Tibial artery (tissue), 4 donors: ENCODE data around the gene C2orf42.

Experiments used
- DNase-seq, 2 donors: peaks; one replicate each; pipeline ENCODE4 v3.0.0-alpha.2; 2019
- H3K27ac ChIP-seq, 2 donors: fragments of 200-600 bp; sonication (generic) in 1 of 2; 1 replicate in 1 of 2; 2 replicates in 1 of 2; pipeline ENCODE4 v1.5.1; 2018 to 2019; ENCODE audit warnings: mild to moderate bottlenecking in 1 of 2
- H3K27me3 ChIP-seq, 2 donors: fragments of 200-600 bp; sonication (generic) in 1 of 2; one replicate each; pipeline versions ENCODE4 v1.5.1 to v1.6.0; 2016 to 2019
- H3K36me3 ChIP-seq, 3 donors: fragments of 200-600 bp; sonication (generic) in 2 of 3; one replicate each; pipeline ENCODE4 v1.5.1; 2016 to 2019; ENCODE audit warnings: mild to moderate bottlenecking in 2 of 3
- H3K4me1 ChIP-seq, 4 donors: fragments of 200-600 bp; sonication (generic) in 2 of 4; 1 replicate in 3 of 4; 2 replicates in 1 of 4; pipeline ENCODE4 v1.5.1; 2016 to 2019
- H3K4me3 ChIP-seq, 2 donors: fragments of 200-600 bp; sonication (generic) in 1 of 2; 1 replicate in 1 of 2; 2 replicates in 1 of 2; pipeline ENCODE4 v1.5.1; 2018 to 2019; ENCODE audit warnings: mild to moderate bottlenecking in 2 of 2
- H3K9me3 ChIP-seq, 3 donors: fragments of 200-600 bp; sonication (generic) in 1 of 3; one replicate each; pipeline ENCODE4 v1.5.1; 2016 to 2019
- intact Hi-C: fragments of 100-400 bp; cut with DNase I; formaldehyde crosslinking; loops from one replicate; pipeline ENCODE4 v1.15.0; 2023; ENCODE audit warnings: low total_unique reads
- TF ChIP-seq, protein P1 (sequence below), 2 experiments: fragments of 200-600 bp in 1 of 2; fragments of 450-650 bp in 1 of 2; IDR thresholded peaks; one replicate each; pipeline ENCODE4 v1.5.1; 2017 to 2019; ENCODE audit warnings: antibody characterized with exemption in 2 of 2, mild to moderate bottlenecking in 1 of 2, moderate library complexity in 1 of 2

C2orf42 gene

DNA sequence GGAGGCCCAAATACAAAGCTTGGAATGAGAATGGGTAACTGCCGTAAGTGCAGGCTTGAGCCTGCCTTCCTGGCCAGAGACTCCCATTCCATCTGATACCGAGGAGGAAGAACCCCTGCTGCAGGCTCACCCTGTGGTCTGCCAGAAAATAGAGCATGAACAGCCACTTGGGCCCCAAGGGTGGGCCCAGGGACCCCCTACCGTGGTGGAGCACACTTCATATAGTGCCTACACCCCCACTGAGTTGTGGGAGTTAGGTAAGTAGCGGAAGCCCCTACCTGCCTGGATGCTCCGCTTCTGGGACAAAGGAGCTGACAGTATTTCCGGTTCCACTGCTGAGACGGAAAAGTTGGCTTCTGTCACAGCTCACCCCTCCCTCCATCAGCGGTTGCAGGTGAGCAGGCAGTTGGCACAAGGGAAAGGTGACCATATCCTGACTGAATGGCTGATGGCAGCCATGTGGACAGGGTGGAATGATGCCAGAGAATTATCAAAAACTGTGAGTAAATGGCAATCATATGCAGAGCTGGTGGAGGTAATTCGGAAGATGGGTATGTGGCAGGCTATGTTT, 11.5 kb upstream of the C2orf42 start:
- intact Hi-C loops = no loop called here
- TF ChIP-seq, protein P1, sequence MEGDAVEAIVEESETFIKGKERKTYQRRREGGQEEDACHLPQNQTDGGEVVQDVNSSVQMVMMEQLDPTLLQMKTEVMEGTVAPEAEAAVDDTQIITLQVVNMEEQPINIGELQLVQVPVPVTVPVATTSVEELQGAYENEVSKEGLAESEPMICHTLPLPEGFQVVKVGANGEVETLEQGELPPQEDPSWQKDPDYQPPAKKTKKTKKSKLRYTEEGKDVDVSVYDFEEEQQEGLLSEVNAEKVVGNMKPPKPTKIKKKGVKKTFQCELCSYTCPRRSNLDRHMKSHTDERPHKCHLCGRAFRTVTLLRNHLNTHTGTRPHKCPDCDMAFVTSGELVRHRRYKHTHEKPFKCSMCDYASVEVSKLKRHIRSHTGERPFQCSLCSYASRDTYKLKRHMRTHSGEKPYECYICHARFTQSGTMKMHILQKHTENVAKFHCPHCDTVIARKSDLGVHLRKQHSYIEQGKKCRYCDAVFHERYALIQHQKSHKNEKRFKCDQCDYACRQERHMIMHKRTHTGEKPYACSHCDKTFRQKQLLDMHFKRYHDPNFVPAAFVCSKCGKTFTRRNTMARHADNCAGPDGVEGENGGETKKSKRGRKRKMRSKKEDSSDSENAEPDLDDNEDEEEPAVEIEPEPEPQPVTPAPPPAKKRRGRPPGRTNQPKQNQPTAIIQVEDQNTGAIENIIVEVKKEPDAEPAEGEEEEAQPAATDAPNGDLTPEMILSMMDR (IDR thresholded peaks at IDR 0.05) = no peak
- no peaks in the 10 kb centered on the region for H3K9me3 ChIP-seq
- no peaks in the 10 kb centered on the region for H3K36me3 ChIP-seq
- DNase-seq = no peak
- H3K4me3 ChIP-seq = no peak overlapping the region
- no peaks in the 10 kb centered on the region for H3K27me3 ChIP-seq
- H3K27ac ChIP-seq = no peak overlapping the region
- H3K4me1 ChIP-seq = no peaks in the 10 kb centered on the region

DNA sequence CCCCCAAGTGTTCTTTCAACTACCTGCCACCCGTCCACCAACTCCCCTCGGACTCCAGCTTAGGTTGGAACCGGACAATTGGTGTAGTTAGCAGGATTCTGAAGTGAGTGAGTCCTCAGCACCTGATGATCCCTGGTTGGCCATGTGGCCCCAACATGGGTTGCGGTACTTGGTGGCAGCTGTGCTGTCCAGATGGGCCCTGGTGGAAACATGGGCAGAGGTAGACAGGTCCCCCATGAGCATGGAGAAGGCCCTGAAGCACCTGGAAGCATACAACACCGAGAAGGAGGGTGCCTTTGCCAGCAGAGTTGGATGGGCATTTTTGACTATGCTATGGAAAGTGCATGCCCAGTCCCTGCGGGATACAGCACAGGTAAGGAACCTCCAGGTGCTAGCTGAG, 11.0 kb upstream of the C2orf42 start:
- Histone ChIP-seq H3K27ac (no peak overlapping the region), H3K36me3 (no peaks in the 10 kb centered on the region), H3K4me1 (no peaks in the 10 kb centered on the region), H3K4me3 (no peak overlapping the region), H3K9me3 (no peaks in the 10 kb centered on the region), H3K27me3 (no peaks in the 10 kb centered on the region)
- TF ChIP-seq, protein P1 (IDR thresholded peaks at IDR 0.05) = no peak
- intact Hi-C loops = no loop called here
- no peak for DNase-seq

DNA sequence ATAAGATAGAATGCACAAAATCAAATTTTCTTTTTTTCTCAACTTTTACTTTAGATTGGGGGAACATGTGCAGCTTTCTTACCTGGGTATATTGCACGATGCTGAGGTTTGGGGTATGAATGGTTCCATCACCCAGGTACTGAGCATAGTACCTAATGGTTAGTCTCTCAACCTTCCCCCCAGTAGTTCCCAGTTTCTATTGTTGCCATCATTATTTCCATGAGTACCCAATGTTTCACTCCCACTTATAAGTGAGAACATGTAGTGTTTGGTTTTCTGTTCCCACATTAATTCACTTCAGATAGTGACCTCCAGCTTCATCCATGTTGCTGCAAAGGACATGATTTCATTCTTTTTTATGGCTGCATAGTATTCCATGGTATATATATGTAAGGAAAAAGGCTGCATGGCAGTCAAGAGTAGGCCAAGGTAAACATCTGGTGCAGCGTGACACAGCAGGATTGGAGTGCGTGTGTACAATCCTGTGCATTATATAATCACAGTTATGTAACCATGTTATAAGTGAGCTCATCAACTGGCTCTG, 10.5 kb upstream of the C2orf42 start:
- no peaks in the 10 kb centered on the region for H3K4me1 ChIP-seq
- H3K9me3 ChIP-seq = no peaks in the 10 kb centered on the region
- intact Hi-C loops = no loop called here

DNA sequence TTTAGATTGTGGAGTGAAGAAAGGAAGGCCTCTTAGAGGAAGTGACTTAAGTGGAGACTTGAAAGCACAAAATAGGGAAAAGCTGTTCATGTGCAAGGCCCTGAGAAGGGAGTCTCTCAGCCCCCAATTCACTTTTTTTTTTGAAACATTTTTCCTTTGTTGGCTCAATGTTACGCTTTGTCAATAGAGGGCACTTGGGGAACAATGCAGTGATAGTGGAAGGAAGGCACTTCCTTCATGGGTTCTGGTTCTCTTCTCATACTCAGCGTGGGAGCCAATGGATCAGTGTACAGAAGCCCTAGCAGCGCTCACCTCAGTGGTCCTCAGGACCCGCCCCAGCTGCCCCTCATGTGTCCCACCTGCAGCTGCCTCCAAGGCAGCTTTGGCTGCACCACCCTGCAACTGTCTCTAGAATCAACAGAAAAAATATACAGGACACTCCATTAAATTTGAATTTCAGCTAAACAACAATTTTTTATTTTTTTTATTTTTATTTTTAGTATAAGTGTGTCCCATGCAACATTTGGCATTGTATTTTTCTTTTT, 8.6 kb upstream of the C2orf42 start:
- Histone ChIP-seq H3K4me3 (no peak overlapping the region), H3K9me3 (no peaks in the 10 kb centered on the region), H3K27ac (no peak overlapping the region), H3K36me3 (no peaks in the 10 kb centered on the region), H3K4me1 (no peaks in the 10 kb centered on the region), H3K27me3 (no peaks in the 10 kb centered on the region)
- intact Hi-C loops = no loop called here
- TF ChIP-seq, protein P1 (IDR thresholded peaks at IDR 0.05) = no peak
- DNase-seq = no peak

More for the DNA sequence above, 10.5 kb upstream of the C2orf42 start:
- Histone ChIP-seq H3K27ac (no peak overlapping the region), H3K4me3 (no peak overlapping the region), H3K36me3 (no peaks in the 10 kb centered on the region), H3K27me3 (no peaks in the 10 kb centered on the region)
- DNase-seq = no peak
- TF ChIP-seq, protein P1 (IDR thresholded peaks at IDR 0.05) = no peak

DNA sequence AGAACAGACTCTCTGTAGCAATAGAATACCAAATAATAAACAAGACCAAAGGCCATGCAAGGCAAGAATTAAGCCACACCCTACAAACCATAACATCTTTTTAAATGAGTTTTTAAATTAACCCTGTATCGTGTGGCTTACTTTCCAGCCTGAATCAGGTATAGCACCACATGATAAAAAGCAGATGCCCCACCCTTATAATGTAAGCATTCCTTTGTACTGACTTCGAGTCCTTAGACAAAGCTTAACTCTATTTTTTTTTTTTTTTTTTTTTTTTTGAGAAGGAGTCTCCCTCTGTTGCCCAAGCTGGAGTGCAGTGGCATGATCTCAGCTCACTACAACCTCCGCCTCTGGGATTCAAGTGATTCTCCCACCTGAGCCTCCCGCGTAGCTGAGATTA, 1.7 kb upstream of the C2orf42 start:
- intact Hi-C loops = no loop called here
- no peaks in the 10 kb centered on the region for H3K27me3 ChIP-seq
- H3K4me3 ChIP-seq = no peak overlapping the region
- TF ChIP-seq, protein P1 (IDR thresholded peaks at IDR 0.05) = no peak
- H3K27ac ChIP-seq = no peak overlapping the region
- H3K36me3 ChIP-seq = no peaks in the 10 kb centered on the region
- peaks cover 0 to 14% (median 2%) of the 10 kb centered on the region in 4 donors for H3K4me1 ChIP-seq
- H3K9me3 ChIP-seq = no peaks in the 10 kb centered on the region
- DNase-seq = no peak
